Endothelial cell of hepatic sinusoid (primary cell): ENCODE results near the gene STON2.

Source experiments
- in situ Hi-C: cut with HindIII; loops from 2 replicates; pipeline ENCODE4 v1.10.0; 2017; ENCODE audit warnings: low sequenced_read_pairs

STON2 gene

GRCh38 chr14:81305743-81306142 is 94.4 kb downstream of the STON2 start:
- in situ Hi-C loops, result no loop called here

- in situ Hi-C loops, result no loop called here
Measured at GRCh38 chr14:81305065-81305464, 95.1 kb downstream of the STON2 start.

GRCh38 chr14:81303258-81303935 is 96.7 kb downstream of the STON2 start:
- in situ Hi-C loops, result no loop called here

GRCh38 chr14:81302638-81303037 is 97.5 kb downstream of the STON2 start:
- in situ Hi-C loops, result no loop called here

GRCh38 chr14:81301813-81302212 is 98.3 kb downstream of the STON2 start:
- in situ Hi-C loops, result no loop called here

- in situ Hi-C loops, result no loop called here
Measured at GRCh38 chr14:81301371-81301770, 98.8 kb downstream of the STON2 start.

GRCh38 chr14:81298911-81299310 is 101.2 kb downstream of the STON2 start:
- in situ Hi-C loops, result no loop called here

GRCh38 chr14:81298122-81298521 is 102.0 kb downstream of the STON2 start:
- in situ Hi-C loops, result no loop called here

GRCh38 chr14:81295958-81296923 is 103.9 kb downstream of the STON2 start:
- in situ Hi-C loops, result no loop called here

- in situ Hi-C loops, result no loop called here
Measured at GRCh38 chr14:81289516-81289915, 110.6 kb downstream of the STON2 start.

GRCh38 chr14:81286574-81287370 is 113.4 kb downstream of the STON2 start:
- in situ Hi-C loops, result no loop called here

- in situ Hi-C loops, result no loop called here
Measured at GRCh38 chr14:81285245-81285644, 114.9 kb downstream of the STON2 start.

GRCh38 chr14:81281332-81281731 is 118.8 kb downstream of the STON2 start:
- in situ Hi-C loops, result no loop called here

- in situ Hi-C loops, result no loop called here
Measured at GRCh38 chr14:81280136-81280791, 119.9 kb downstream of the STON2 start.

- in situ Hi-C loops, result no loop called here
Measured at GRCh38 chr14:81277096-81277495, 123.0 kb downstream of the STON2 start.

GRCh38 chr14:81276073-81277069 is 123.8 kb downstream of the STON2 start:
- in situ Hi-C loops, result no loop called here

- in situ Hi-C loops, result no loop called here
Measured at GRCh38 chr14:81275305-81276072, 124.6 kb downstream of the STON2 start.

- in situ Hi-C loops, result no loop called here
Measured at GRCh38 chr14:81273961-81274575, 126.1 kb downstream of the STON2 start.
